Neural progenitor cell (in vitro differentiated cells): ENCODE results near the gene PEX11G. TPM values are rescaled to one million over a fixed set of nuclear protein-coding genes. Genes with fewer than 3 reads are reported as not detected.
"Not testable (repeated sequence)": the region's sequence is repeated elsewhere in the genome, so short reads cannot be mapped to it uniquely, and the experiment has no call there.

Experiments
- DNase-seq: peaks from one replicate; pipeline ENCODE4 v3.0.0-alpha.2; 2016; ENCODE audit warnings: low spot score
- H2AFZ ChIP-seq: fragments of 200-600 bp; sonication (generic); replicated peaks from 2 replicates; pipeline ENCODE4 v1.6.1; 2016; ENCODE audit warnings: antibody characterized with exemption
- H3F3A ChIP-seq: fragments of 200-600 bp; sonication (generic); 2 replicates; pipeline ENCODE4 v1.6.1; 2016; ENCODE audit warnings: antibody characterized with exemption, low read depth
- H3K27ac ChIP-seq: fragments of 200-600 bp; sonication (generic); 2 replicates; pipeline ENCODE4 v1.5.1; 2016; ENCODE audit warnings: mild to moderate bottlenecking
- H3K27me3 ChIP-seq: fragments of 200-600 bp; sonication (generic); 2 replicates; pipeline ENCODE4 v1.6.1; 2016; ENCODE audit warnings: mild to moderate bottlenecking, moderate library complexity
- H3K36me3 ChIP-seq: fragments of 200-600 bp; sonication (generic); 2 replicates; pipeline ENCODE4 v1.5.1; 2016
- H3K4me1 ChIP-seq: fragments of 200-600 bp; sonication (generic); 2 replicates; pipeline ENCODE4 v1.6.1; 2016; ENCODE audit warnings: mixed run types
- H3K4me2 ChIP-seq: fragments of 200-600 bp; sonication (generic); 2 replicates; pipeline ENCODE4 v1.6.1; 2016
- H3K4me3 ChIP-seq: fragments of 200-600 bp; sonication (generic); 2 replicates; pipeline ENCODE4 v1.5.1; 2016
- H3K79me2 ChIP-seq: fragments of 200-600 bp; sonication (generic); 2 replicates; pipeline ENCODE4 v1.6.1; 2016; ENCODE audit warnings: low read depth
- H3K9ac ChIP-seq: fragments of 200-600 bp; sonication (generic); 2 replicates; pipeline ENCODE4 v1.6.1; 2016
- H3K9me3 ChIP-seq: fragments of 200-600 bp; sonication (generic); 2 replicates; pipeline ENCODE4 v1.5.1; 2016; ENCODE audit warnings: low read depth
- H4K20me1 ChIP-seq: fragments of 200-600 bp; sonication (generic); 2 replicates; pipeline ENCODE4 v1.6.1; 2016; ENCODE audit warnings: low read depth
- H3K27ac Mint-ChIP-seq: 3 replicates; pipeline ENCODE4 v1.8.0; 2021; ENCODE audit warnings: mixed read lengths
- H3K27me3 Mint-ChIP-seq: 2 replicates; pipeline ENCODE4 v1.8.0; 2022; ENCODE audit warnings: low read depth, mild to moderate bottlenecking, inconsistent platforms, moderate library complexity, mixed read lengths; ENCODE audit not compliant: insufficient read depth
- H3K36me3 Mint-ChIP-seq: 3 replicates; pipeline ENCODE4 v1.8.0; 2021; ENCODE audit warnings: mixed read lengths
- H3K4me1 Mint-ChIP-seq: 3 replicates; pipeline ENCODE4 v1.8.0; 2021; ENCODE audit warnings: mixed read lengths
- H3K4me3 Mint-ChIP-seq: 3 replicates; pipeline ENCODE4 v1.8.0; 2021; ENCODE audit warnings: mild to moderate bottlenecking, moderate library complexity, mixed read lengths
- H3K9me3 Mint-ChIP-seq: 3 replicates; pipeline ENCODE4 v1.8.0; 2020; ENCODE audit warnings: mixed read lengths
- EZH2 ChIP-seq: fragments of 200-600 bp; sonication (generic); IDR thresholded peaks from 2 replicates; pipeline ENCODE4 v1.6.1; 2017; ENCODE audit warnings: antibody characterized with exemption, mild to moderate bottlenecking, moderate library complexity
- EZH2phosphoT487 ChIP-seq: fragments of 200-600 bp; sonication (generic); IDR thresholded peaks from 2 replicates; pipeline ENCODE4 v1.6.1; 2017; ENCODE audit warnings: antibody characterized with exemption
- total RNA-seq: library from RNA; depleted of rRNA; stranded (reverse); fragments of >200 nt; gene quantifications from 2 replicates; pipeline ENCODE4 v1.2.3, GENCODE V29; 2015; ENCODE audit warnings: low replicate concordance
- TF ChIP-seq, protein P1 (sequence below): fragments of 200-600 bp; sonication (generic); IDR thresholded peaks from 2 replicates; pipeline ENCODE4 v1.5.1; 2017; ENCODE audit warnings: antibody characterized with exemption, mild to moderate bottlenecking

The PEX11G gene
- total RNA-seq, 1 donor from 2014 or later = 1.0 TPM

DNA sequence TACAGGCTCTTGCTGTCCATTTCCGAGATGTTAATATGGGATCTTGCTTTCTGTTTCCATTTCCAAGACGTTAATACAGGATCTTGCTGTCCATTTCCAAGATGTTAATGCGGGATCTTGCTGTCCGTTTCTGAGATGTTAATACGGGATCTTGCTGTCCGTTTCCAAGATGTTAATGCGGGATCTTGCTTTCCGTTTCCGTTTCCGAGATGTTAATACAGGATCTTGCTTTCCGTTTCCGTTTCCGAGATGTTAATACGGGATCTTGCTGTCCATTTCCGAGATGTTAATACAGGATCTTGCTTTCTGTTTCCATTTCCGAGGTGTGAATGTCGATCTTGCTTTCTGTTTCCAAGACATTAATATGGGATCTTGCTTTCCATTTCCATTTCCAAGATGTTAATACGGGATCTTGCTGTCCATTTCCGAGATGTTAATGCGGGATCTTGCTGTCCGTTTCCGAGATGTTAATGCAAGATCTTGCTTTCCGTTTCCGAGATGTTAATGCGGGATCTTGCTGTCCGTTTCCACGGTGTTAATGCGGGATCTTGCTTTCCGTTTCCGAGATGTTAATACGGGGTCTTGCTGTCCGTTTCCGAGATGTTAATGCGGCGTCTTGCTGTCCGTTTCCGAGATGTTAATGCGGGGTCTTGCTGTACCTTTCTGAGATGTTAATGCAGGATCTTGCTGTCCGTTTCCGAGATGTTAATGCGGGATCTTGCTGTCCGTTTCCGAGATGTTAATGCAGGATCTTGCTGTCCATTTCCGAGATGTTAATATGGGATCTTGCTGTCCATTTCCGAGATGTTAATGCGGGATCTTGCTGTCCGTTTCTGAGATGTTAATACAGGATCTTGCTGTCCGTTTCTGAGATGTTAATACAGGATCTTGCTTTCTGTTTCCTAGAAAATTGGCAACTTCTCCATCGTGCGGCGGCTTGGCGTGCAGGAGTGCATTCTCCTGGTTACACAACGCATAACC lies 38.3 kb downstream of the PEX11G start:
- H3K27ac Mint-ChIP-seq = no peak overlapping the region
- Histone ChIP-seq H3K27me3 (no peaks in the 10 kb centered on the region), H3K4me1 (no peaks in the 10 kb centered on the region), H3K9ac (no peak overlapping the region), H3K79me2 (no peaks in the 10 kb centered on the region), H4K20me1 (no peaks in the 10 kb centered on the region), H3K27ac (no peak overlapping the region), H2AFZ (no peak overlapping the region), H3F3A (no peaks in the 10 kb centered on the region), H3K4me2 (no peak overlapping the region), H3K36me3 (peaks cover 11% of the 10 kb centered on the region), H3K4me3 (no peak overlapping the region), H3K9me3 (no peaks in the 10 kb centered on the region)
- H3K9me3 Mint-ChIP-seq = peaks cover 29% of the 10 kb centered on the region
- TF ChIP-seq EZH2phosphoT487 = no peak
- no peak for TF ChIP-seq EZH2
- TF ChIP-seq, protein P1, sequence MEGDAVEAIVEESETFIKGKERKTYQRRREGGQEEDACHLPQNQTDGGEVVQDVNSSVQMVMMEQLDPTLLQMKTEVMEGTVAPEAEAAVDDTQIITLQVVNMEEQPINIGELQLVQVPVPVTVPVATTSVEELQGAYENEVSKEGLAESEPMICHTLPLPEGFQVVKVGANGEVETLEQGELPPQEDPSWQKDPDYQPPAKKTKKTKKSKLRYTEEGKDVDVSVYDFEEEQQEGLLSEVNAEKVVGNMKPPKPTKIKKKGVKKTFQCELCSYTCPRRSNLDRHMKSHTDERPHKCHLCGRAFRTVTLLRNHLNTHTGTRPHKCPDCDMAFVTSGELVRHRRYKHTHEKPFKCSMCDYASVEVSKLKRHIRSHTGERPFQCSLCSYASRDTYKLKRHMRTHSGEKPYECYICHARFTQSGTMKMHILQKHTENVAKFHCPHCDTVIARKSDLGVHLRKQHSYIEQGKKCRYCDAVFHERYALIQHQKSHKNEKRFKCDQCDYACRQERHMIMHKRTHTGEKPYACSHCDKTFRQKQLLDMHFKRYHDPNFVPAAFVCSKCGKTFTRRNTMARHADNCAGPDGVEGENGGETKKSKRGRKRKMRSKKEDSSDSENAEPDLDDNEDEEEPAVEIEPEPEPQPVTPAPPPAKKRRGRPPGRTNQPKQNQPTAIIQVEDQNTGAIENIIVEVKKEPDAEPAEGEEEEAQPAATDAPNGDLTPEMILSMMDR = no peak
- H3K4me3 Mint-ChIP-seq = no peak overlapping the region
- H3K27me3 Mint-ChIP-seq = peaks cover 8% of the 10 kb centered on the region
- H3K4me1 Mint-ChIP-seq = no peaks in the 10 kb centered on the region
- DNase-seq = peak; percentile 36
- peaks cover 48% of the 10 kb centered on the region for H3K36me3 Mint-ChIP-seq

DNA sequence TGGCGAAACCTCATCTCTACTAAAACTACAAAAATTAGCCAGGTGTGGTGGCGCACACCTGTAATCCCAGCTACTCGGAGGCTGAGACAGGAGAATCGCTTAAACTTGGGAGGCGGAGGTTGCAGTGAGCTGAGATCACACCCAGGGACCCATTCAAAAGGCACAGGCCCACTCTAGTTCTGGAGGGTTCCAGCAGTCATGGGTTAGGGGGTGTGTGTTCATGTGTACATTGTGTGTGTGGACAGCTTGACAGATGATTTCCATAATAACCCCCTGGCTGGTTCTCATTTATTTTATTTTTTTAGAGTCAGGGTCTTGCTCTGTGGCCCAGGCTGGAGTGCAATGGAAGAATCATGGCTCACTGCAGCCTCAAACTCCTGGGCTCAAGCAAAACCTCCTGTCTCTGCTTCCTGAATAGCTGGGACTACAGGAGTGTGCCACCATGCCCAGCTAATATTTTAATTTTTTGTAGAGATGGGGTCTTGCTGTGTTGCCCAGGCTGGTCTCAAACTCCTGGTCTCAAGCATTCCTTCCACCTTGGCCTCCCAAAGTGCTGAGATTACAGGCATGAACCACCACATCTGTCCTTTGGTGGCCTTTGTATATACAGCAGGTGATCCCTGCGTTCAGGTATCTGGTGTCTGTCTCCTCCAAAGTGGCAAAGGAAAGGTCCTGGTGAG lies 39.3 kb downstream of the PEX11G start:
- H3K4me3 Mint-ChIP-seq, H3K79me2 ChIP-seq, H3K4me1 Mint-ChIP-seq, DNase-seq, H3K4me1 ChIP-seq, H3K27me3 ChIP-seq, H3K4me2 ChIP-seq, H3K4me3 ChIP-seq, H3F3A ChIP-seq, H3K9me3 ChIP-seq, H3K27me3 Mint-ChIP-seq, H3K27ac Mint-ChIP-seq, H3K9ac ChIP-seq, H4K20me1 ChIP-seq, H3K27ac ChIP-seq, H2AFZ ChIP-seq: not testable (repeated sequence)
- peaks cover 11% of the 10 kb centered on the region for H3K36me3 ChIP-seq
- H3K36me3 Mint-ChIP-seq = peaks cover 42% of the 10 kb centered on the region
- H3K9me3 Mint-ChIP-seq = peaks cover 23% of the 10 kb centered on the region

DNA sequence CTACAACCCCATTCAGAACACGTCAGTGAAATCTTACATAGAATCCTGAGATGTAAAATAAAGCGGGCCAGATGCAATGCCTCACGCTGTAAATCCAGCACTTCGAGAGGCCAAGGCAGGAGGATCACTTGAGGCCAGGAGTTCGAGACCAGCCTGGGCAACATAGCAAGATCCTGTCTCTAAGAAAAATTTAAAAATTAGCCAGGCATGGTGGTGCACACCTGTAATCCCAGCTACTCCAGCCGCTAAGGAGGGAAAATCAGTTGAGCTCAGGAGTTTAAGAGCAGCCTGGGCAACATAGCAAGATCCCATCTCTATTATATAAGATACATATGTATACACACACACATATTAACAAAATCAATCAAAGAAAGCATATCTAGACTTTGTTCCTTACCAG lies 41.2 kb downstream of the PEX11G start:
- DNase-seq = no peak
- Histone ChIP-seq H3K27me3 (no peaks in the 10 kb centered on the region), H3K4me2 (no peak overlapping the region), H3K79me2 (no peaks in the 10 kb centered on the region), H3K4me3 (no peak overlapping the region), H3K9ac (no peak overlapping the region), H3K36me3 (peaks cover 5% of the 10 kb centered on the region), H3K9me3 (no peaks in the 10 kb centered on the region), H3F3A (no peaks in the 10 kb centered on the region), H2AFZ (no peak overlapping the region), H3K27ac (no peak overlapping the region), H4K20me1 (no peaks in the 10 kb centered on the region), H3K4me1 (no peaks in the 10 kb centered on the region)
- Mint-ChIP-seq H3K27ac (no peak overlapping the region), H3K27me3 (peaks cover 3% of the 10 kb centered on the region), H3K4me3 (no peak overlapping the region), H3K36me3 (peaks cover 29% of the 10 kb centered on the region), H3K9me3 (peaks cover 14% of the 10 kb centered on the region), H3K4me1 (no peaks in the 10 kb centered on the region)
- TF ChIP-seq, protein P1 = no peak
- TF ChIP-seq EZH2 (no peak), EZH2phosphoT487 (no peak)
